Measurements from ENCODE around the gene ANKRD33B.

Gene ANKRD33B

GRCh38 chr5:10577371-10578292 lies 13.8 kb downstream of the ANKRD33B start:
- no peak for DNase-seq (ENCODE audit: low read depth in 4 of 4, low spot score in 1 of 4)

DNA sequence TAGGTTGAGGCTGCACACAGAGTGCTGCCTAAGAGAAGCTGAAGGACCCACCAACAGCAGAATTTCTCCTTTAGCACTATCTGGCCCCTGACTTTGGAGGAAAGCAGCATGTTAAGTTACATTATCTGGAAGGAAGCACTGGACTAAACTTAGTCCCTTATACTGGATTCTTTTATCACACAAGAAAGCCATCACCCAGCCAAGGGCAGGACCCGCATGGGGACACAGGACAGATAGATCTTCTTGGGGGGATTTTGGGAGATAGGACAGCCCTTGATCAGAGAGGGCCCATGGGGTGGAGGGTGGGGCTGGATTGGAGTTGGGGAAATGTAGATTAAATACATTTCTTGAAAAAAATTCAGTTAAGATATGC lies 14.4 kb downstream of the ANKRD33B start:
- DNase-seq (ENCODE audit: low read depth in 4 of 4, low spot score in 1 of 4): no peak

DNA sequence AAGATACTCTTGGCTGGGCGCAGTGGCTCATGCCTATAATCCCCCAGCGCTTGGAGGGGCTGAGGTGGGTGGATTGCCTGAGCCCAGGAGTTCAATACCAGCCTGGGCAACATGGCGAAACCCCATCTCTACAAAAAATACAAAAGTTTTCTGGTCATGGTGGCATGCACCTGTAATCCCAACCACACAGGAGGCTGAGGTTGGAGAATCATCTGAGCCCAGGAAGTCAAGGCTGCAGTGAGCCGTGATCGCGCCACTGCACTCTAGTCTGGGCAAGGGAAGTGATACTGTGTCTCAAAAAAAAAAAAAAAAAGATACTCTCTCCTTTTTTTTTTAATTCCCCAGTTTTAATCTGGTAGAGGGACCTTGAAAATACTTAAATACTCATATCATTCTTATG lies 15.0 kb downstream of the ANKRD33B start:
- no peak for DNase-seq (ENCODE audit: low read depth in 4 of 4, low spot score in 1 of 4)

GRCh38 chr5:10579536-10580521 lies 16.0 kb downstream of the ANKRD33B start:
- DNase-seq (ENCODE audit: low read depth in 4 of 4, low spot score in 1 of 4): no peak

- DNase-seq (ENCODE audit: low read depth in 4 of 4, low spot score in 1 of 4): no peak
Observed at GRCh38 chr5:10580531-10581423, 16.9 kb downstream of the ANKRD33B start.

DNA sequence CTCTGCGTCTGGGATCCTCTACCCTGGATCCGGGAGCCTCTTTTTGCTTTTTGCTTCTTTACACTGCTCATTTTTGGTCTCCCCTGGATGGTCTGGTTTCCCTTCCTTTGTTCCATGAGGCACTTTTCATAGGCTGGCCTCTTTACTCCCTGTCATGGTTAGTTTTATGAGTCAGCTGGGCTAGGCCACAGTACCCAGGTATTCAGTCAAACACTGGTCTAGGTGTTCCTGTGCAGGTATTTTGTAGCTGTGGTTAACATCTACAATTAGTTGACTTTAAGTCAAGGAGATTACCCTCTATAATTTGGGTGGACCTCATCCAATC lies 17.5 kb downstream of the ANKRD33B start:
- DNase-seq (ENCODE audit: low read depth in 4 of 4, low spot score in 1 of 4): no peak

DNA sequence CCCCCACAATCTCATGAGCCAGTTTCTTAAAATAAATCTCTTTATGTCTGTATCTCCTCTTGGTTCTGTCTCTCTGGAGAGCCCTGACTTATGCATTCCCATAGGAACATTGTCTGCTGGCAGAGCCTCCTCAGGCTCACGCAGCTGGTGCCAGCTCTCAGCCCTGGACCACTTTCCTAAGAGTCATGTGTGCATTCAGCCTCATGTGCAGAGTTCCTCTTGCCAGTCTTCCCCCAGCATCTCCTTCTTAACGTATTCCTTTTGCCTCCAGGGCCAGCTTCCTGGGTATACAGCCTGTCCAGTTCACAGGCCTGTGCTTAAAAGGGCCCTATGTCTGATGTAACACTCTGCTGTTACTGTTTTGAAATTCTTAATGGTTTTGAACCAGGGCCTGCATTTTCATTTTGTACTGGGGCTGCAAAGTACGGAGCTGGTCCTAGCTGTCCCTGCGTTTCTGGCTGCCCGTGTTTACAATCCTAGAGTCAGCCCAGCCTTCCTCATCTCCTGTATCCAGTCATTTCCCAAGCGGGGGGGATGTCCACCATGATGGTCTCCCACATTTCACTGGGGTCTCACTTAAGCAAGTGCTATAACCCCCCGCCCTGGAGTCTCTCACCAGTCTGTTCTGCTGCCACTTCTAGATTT lies 18.1 kb downstream of the ANKRD33B start:
- no peak for DNase-seq (ENCODE audit: low read depth in 4 of 4, low spot score in 1 of 4)

- DNase-seq (ENCODE audit: low read depth in 4 of 4, low spot score in 1 of 4): no peak
Observed at GRCh38 chr5:10582512-10582897, 18.6 kb downstream of the ANKRD33B start.

- DNase-seq (ENCODE audit: low read depth in 4 of 4, low spot score in 1 of 4): no peak
Observed at GRCh38 chr5:10583663-10584572, 20.0 kb downstream of the ANKRD33B start.

DNA sequence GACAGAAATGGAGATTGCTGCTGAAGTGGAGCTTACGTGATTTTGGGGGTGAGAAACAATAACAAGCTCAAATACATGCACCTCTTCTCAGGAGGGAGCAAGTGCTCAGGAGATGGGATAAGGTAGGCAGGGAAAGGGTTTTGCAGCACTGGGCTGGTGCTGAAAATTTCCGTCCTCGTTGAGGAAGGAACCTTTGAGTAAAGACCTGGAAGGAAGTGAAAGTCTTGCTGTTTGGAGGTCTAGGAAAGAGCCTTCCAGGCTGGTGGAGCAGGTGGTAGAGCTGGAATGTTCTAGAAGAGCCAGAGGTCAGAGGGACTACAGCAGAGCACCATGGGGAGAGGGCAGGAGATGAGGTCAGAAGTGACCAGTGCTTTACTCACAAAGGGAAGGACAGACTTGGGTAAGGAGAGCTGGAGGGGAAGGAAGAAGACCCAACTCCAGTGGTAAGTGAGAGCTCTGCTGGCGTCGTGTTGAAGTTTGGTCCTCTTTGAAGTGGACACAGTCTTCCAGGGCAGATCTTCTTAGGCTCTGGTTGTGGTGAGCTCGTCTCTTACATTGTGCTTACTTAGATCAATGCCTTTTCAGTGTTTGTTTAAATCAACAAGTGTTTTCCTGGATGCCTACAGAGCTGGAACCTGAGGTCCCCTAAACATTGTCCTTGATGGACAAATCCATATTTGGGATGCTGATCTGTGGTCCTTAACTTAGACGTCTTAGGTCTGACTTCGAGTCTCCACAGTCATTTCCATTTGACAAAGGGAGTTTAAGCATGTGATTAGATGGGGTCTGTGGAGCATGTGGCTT lies 21.0 kb downstream of the ANKRD33B start:
- DNase-seq (ENCODE audit: low read depth in 4 of 4, low spot score in 1 of 4): no peak

DNA sequence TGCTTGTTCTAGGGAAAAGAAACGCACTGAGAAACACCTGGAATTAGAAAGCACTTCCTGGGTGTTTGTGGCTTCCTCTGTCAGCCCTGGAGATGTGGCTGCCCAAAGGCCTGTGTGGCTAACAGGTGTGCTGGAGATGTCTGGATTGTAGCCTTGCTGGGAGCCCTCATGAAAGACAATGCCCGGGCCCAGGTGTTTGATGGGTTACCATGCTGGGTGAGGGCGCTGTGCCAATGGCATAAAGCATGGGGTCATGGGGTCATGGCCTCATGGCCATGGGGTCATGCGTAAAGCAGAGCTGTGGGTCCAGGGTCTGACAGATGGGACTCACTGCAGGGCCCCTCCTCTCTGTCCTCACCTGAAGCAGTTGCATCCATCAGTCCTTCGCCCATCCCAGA lies 21.6 kb downstream of the ANKRD33B start:
- no peak for DNase-seq (ENCODE audit: low read depth in 4 of 4, low spot score in 1 of 4)

DNA sequence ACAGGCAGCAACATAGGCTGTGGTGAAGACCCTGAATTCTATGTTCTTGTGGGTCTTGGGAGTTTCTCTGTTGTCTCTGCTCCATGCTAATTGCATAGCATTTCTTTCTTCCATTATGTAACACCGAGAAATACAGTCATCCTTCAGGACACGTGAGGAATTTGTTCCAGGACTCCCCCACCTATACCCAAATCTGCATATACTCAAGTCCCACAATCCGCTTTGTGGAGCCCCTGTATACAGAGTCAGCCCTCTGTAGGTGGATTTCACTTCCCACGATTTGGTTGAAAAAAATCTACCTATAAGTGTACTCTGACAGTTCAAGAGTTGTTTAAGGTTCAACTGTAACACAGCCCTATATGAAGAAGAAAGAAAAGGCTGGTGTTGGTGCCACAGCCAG lies 22.1 kb downstream of the ANKRD33B start:
- no peak for DNase-seq (ENCODE audit: low read depth in 4 of 4, low spot score in 1 of 4)

- no peak for DNase-seq (ENCODE audit: low read depth in 4 of 4, low spot score in 1 of 4)
Observed at GRCh38 chr5:10586555-10586954, 22.7 kb downstream of the ANKRD33B start.

GRCh38 chr5:10588109-10588775 lies 24.4 kb downstream of the ANKRD33B start:
- DNase-seq (ENCODE audit: low read depth in 4 of 4, low spot score in 1 of 4): no peak

- DNase-seq (ENCODE audit: low read depth in 4 of 4, low spot score in 1 of 4): no peak
Observed at GRCh38 chr5:10588779-10589447, 25.0 kb downstream of the ANKRD33B start.

DNA sequence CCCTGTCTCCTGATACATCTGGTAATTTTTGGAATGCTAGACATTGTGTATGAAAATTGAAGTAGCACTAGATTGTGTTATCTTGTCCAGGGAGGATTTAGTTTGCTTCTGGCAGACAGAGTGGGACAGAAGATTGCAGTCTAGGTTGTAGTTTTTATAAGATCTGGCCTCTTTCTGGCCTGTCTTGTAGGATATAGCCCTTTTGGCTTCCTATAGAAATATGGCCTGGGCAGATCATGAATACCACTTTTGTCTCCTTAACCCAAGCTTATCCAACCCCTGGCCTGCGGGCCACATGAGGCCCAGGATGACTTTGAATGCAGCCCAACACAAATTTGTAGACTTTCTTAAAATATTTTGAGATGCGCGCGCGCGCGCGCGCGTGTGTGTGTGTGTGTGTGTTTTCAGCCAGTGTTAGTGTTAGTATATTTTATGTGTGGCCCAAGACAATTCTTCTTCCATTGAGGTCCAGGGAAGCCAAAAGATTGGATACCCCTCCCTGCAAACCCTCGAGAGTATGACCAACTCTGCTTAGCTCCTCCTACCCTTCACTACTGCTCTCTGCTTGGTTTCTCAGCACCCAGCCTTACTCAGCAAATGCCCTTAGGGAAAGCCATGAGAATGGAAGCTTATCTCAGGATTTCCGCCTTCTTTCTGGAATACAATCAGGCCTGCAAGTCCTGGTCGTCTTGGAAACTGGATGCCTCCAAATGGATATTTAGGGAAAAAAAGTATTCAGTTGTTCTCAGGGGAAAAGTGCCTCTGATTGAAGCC lies 26.5 kb downstream of the ANKRD33B start:
- DNase-seq (ENCODE audit: low read depth in 4 of 4, low spot score in 1 of 4): no peak

DNA sequence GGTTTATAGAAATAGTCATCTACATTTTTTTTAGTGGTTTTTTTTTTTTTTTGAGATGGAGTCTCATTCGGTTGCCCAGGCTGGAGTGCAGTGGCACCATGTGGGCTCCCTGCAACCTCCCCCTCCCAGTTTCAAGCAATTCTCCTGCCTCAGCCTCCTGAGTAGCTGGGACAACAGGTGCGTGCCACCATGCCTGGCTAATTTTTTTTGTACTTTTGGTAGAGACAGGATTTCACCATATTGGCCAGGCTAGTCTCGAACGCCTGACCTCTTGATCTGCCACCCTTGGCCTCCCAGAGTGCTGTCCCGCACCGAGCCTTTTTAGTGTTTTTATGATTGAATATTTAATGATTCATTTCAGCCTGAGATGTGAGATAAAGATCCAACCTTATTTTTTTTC lies 27.3 kb downstream of the ANKRD33B start:
- no peak for DNase-seq (ENCODE audit: low read depth in 4 of 4, low spot score in 1 of 4)
